AG10803 (cell line): ENCODE data around the gene KISS1R.

Experiments
- DNase-seq: peaks from one replicate; pipeline ENCODE4 v3.0.0; 2010; ENCODE audit warnings: low read depth
- H3K4me3 ChIP-seq: 2 replicates; pipeline ENCODE4 v1.5.1; 2011; ENCODE audit warnings: mild to moderate bottlenecking, low read length, control low read depth
- TF ChIP-seq, protein P1 (sequence below): conservative IDR thresholded peaks from 2 replicates; pipeline ENCODE4 v1.5.1; 2011; ENCODE audit warnings: mild to moderate bottlenecking, low read length, control low read depth, inconsistent platforms

The KISS1R gene

DNA sequence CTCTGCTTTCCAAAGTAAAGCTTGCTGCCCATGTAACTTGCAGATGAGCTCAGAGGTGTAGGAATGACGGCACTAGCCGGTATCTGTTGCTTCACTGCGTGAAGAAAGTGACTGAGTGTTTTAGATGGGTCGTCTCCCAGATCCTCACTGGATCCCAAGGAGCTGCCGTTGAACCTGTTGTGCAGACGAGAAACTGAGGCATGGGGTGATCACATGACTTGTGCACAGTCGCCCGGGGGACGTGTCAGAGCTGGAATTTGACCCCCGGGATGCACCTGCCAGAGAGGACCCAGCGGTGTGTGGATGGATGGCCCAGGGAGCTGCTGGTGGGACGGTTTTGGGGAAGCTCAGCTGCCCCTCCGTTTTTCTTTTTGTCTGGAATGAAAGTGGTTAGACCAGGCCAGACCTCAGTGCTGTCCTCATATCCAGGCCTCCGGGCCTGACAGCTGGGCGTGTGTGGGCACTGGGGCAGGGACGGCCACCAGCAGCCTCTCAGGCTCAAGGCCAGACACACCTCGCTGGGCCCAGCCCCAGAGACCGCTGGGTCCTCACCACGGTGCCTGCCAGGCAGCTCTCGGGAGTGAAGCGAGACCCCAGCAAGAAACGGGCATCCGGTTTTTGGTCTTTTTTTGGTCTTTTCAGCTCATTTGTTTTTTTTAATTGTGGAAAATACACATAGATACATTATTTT is 21.2 kb downstream of the KISS1R start:
- no peak for DNase-seq
- TF ChIP-seq, protein P1, sequence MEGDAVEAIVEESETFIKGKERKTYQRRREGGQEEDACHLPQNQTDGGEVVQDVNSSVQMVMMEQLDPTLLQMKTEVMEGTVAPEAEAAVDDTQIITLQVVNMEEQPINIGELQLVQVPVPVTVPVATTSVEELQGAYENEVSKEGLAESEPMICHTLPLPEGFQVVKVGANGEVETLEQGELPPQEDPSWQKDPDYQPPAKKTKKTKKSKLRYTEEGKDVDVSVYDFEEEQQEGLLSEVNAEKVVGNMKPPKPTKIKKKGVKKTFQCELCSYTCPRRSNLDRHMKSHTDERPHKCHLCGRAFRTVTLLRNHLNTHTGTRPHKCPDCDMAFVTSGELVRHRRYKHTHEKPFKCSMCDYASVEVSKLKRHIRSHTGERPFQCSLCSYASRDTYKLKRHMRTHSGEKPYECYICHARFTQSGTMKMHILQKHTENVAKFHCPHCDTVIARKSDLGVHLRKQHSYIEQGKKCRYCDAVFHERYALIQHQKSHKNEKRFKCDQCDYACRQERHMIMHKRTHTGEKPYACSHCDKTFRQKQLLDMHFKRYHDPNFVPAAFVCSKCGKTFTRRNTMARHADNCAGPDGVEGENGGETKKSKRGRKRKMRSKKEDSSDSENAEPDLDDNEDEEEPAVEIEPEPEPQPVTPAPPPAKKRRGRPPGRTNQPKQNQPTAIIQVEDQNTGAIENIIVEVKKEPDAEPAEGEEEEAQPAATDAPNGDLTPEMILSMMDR = no peak
- no peak overlapping the region for H3K4me3 ChIP-seq

DNA sequence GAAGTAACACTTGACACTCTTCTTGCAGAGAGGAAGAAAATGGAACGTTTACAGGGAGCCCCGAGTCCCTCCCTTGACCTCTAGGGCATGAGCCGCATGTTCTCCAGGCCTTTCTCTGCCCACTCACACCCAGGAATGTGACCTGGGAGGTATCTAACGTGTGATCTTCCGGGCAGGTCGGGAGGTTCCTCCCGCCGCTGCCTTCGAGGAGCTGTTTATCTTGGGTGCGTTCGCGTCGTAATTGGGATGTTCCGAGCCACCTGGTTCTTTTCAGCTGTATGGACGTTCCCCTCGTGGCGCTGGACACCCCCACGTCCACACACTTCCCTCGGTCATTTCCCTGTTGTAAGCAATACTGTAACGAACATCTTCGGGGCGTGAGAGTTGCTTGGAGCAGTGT is 22.3 kb downstream of the KISS1R start:
- TF ChIP-seq, protein P1 = no peak
- no peak for DNase-seq
- H3K4me3 ChIP-seq = no peak overlapping the region

DNA sequence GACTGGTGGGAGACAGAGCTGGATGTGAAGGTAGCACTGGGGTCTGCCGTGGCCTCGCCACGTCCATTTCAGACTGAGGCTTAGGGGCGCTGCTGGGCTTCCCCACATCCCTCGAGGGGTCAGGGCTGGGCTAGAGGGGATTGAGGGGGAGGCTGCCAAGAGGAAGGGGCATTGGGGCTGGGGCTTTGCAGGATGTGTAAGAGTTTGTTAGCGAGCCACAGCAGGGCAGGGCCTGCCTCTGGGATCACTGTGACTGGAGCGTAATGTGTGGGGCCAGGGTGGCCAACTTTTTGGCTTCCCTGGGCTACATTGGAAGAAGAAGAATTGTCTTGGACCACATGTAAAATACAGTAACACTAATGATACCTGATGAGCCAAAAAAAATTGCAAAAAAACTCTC is 22.8 kb downstream of the KISS1R start:
- H3K4me3 ChIP-seq = no peak overlapping the region
- DNase-seq = no peak
- TF ChIP-seq, protein P1 = no peak

DNA sequence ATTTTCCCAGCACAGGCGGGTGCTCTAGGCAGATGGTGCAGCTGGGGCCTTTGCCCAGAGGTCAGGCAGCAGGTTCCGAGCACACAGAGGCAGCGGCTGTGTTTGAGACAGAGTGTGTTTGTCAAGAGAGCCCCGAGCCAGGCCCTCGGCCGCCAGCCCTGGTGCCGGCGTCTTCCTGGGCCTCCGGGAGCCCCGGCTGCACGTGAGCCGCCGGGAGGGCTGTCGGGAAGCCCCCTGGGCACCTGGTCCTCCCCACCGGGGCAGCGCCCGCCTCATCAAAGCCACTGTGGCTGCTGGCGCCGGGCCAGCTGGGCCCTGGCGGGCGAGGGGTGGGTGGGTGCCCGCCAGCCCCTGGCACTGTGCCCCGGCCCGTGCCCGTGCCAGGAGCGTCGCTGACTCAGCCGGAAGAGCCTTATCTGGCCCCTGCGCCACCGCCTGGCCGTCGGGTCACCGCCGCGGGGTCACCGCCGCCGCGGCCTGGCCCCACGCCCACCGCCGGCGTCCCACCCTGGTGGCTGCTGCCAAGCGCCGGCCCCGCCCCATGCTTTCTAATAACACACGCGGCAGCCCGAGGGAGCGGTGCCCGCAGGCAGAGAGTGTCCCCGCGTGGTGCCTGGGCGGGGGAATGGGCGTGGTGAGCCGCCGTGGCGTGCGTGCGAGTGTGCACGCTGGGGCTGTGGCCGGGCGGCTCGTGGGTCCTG is 23.6 kb downstream of the KISS1R start:
- no peak overlapping the region for H3K4me3 ChIP-seq
- TF ChIP-seq, protein P1 = no peak
- DNase-seq = no peak

DNA sequence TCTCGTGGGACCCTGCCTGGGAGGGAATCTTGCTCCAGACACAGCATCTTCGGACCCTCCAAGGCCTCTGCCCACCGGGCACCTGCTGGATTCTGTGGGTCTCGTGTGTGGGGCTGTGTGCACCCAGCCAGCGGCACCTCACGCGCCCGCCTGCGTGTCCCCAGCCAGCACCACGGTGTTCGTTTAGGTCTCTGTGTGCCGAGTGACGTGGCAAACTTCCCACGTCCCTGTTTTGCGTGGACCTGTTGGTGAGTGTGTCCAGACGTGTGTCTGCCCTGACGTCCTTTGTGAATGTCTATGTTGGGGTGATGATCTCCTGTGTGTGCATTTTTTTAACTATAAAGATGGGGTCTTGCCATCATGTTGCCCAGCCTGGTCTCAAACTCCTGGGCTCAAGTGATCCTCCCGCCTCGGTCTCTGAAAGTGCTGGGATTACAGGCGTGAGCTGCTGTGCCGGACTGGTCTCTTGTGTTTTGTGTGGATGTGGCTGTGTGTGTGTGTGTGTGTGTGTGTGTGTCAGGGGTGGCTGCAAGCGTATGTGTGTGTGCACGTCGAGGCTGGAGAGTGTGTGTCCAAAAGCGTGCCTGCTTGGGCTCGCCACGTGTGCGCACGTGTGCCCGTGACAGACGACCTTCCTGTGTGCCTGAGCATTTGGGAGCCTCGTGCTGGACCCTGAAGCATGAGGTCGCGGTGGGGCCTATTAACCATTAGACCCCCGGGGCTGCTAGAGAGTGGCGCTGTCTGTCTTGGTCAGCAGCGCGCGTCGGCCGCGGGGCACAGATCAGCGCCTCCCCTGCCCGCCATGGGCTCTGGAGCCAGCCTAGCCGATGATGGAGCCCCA is 24.4 kb downstream of the KISS1R start:
- TF ChIP-seq, protein P1 = no peak
- no peak overlapping the region for H3K4me3 ChIP-seq
- no peak for DNase-seq

DNA sequence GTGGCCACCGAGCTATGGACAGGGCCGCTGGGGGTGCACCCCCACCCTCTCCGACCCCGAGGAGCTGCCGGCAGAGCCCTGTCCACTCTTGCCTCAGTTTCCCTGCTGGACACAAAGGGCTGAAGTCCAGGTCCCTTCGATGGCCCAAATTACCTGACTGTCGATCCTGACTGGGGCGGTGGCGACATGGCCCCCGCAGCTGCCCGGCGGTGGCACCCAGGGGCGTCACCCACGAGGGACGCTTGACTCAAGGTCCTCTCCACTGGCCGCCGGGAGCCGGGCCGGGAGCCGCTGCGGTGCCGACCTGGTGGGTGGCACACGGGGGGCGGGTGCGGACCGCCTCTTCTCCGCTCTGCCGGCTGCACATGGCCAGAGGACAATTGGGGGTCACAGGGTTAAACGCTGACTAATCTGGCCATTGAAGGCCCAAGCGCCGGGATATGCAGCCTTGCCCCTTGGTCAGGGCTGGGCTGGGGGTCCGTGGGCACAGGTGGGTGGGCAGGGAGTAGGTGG is 25.1 kb downstream of the KISS1R start:
- no peak overlapping the region for H3K4me3 ChIP-seq
- TF ChIP-seq, protein P1 = no peak
- DNase-seq = no peak
